GM18507 (cell line): ENCODE data around the gene CYP2E1.
"Not testable (repeated sequence)": the region's sequence is repeated elsewhere in the genome, so short reads cannot be mapped to it uniquely, and the experiment has no call there.

Source experiments
- DNase-seq: peaks from one replicate; pipeline ENCODE4 v3.0.0; 2011; ENCODE audit warnings: low read depth; ENCODE audit not compliant: insufficient read length; ENCODE audit errors: extremely low spot score
- FAIRE-seq: peaks from 2 replicates; lab custom pipeline; 2011; peaks lifted over from hg19 to GRCh38; lab: Jason Lieb, UNC

The CYP2E1 gene

GRCh38 chr10:133526957-133527588, at the start of gene CYP2E1:
Gene CYP2E1 (plus strand): TSS chr10:133527363. CDS start chr10:133527396, 33 bp downstream.
- DNase-seq (no peak), FAIRE-seq (no peak)

- no peak for DNase-seq
- FAIRE-seq = no peak
These were observed 46.0 kb upstream of the CYP2E1 start for GRCh38 chr10:133481086-133481643.

- FAIRE-seq (no peak), DNase-seq (no peak)
These were observed 45.5 kb upstream of the CYP2E1 start for GRCh38 chr10:133481657-133482056.

GRCh38 chr10:133484818-133485217, 42.3 kb upstream of the CYP2E1 start:
- no peak for FAIRE-seq
- no peak for DNase-seq

- DNase-seq (no peak), FAIRE-seq (no peak)
These were observed 40.1 kb upstream of the CYP2E1 start for GRCh38 chr10:133487085-133487484.

GRCh38 chr10:133488354-133488753, 38.8 kb upstream of the CYP2E1 start:
- DNase-seq (no peak), FAIRE-seq (no peak)

- peak; percentile 71 for FAIRE-seq
- DNase-seq = no peak
These were observed 37.2 kb upstream of the CYP2E1 start for GRCh38 chr10:133489816-133490588.

GRCh38 chr10:133493562-133493961, 33.6 kb upstream of the CYP2E1 start:
- FAIRE-seq, DNase-seq: not testable (repeated sequence)

GRCh38 chr10:133497363-133497762, 29.8 kb upstream of the CYP2E1 start:
- not testable (repeated sequence) for FAIRE-seq, DNase-seq

GRCh38 chr10:133499176-133499575, 28.0 kb upstream of the CYP2E1 start:
- not testable (repeated sequence) for FAIRE-seq, DNase-seq

- FAIRE-seq, DNase-seq: not testable (repeated sequence)
These were observed 26.3 kb upstream of the CYP2E1 start for GRCh38 chr10:133500897-133501296.

- DNase-seq (no peak), FAIRE-seq (no peak)
These were observed 17.5 kb upstream of the CYP2E1 start for GRCh38 chr10:133509700-133510099.

- DNase-seq (no peak), FAIRE-seq (no peak)
These were observed 15.8 kb upstream of the CYP2E1 start for GRCh38 chr10:133511408-133511807.

- DNase-seq = no peak
- no peak for FAIRE-seq
These were observed 15.1 kb upstream of the CYP2E1 start for GRCh38 chr10:133511907-133512528.

GRCh38 chr10:133515471-133515870, 11.7 kb upstream of the CYP2E1 start:
- FAIRE-seq (no peak), DNase-seq (no peak)

GRCh38 chr10:133516057-133516456, 11.1 kb upstream of the CYP2E1 start:
- DNase-seq (no peak), FAIRE-seq (no peak)

- not testable (repeated sequence) for DNase-seq, FAIRE-seq
These were observed 8.6 kb upstream of the CYP2E1 start for GRCh38 chr10:133518517-133518916.

GRCh38 chr10:133520193-133520738, 6.9 kb upstream of the CYP2E1 start:
- DNase-seq (peak; percentile 79), FAIRE-seq (peak; percentile 64)

GRCh38 chr10:133523631-133524203, 3.4 kb upstream of the CYP2E1 start:
- no peak for DNase-seq
- no peak for FAIRE-seq

- FAIRE-seq (no peak), DNase-seq (no peak)
These were observed 1.7 kb upstream of the CYP2E1 start for GRCh38 chr10:133525444-133525843.
